Fibroblast of gingiva (primary cell): Measurements from ENCODE around the gene TNFRSF14.
"Not testable (repeated sequence)": the region's sequence is repeated elsewhere in the genome, so short reads cannot be mapped to it uniquely, and the experiment has no call there.

Experiments used
- DNase-seq: peaks from one replicate; pipeline ENCODE4 v3.0.0-alpha.2; 2011; ENCODE audit warnings: low read depth

The TNFRSF14 gene

GRCh38 chr1:2567083-2567679 lies 11.0 kb downstream of the TNFRSF14 start:
- DNase-seq, result no peak

- DNase-seq, result not testable (repeated sequence)
Measured at GRCh38 chr1:2568187-2568816, 12.1 kb downstream of the TNFRSF14 start.

- no peak for DNase-seq
Measured at GRCh38 chr1:2569060-2569459, 12.9 kb downstream of the TNFRSF14 start.

GRCh38 chr1:2569703-2570102 lies 13.5 kb downstream of the TNFRSF14 start:
- DNase-seq, result not testable (repeated sequence)

GRCh38 chr1:2570332-2570731 lies 14.2 kb downstream of the TNFRSF14 start:
- DNase-seq, result no peak

- DNase-seq, result no peak
Measured at GRCh38 chr1:2571348-2571747, 15.2 kb downstream of the TNFRSF14 start.

GRCh38 chr1:2573250-2573920 lies 17.2 kb downstream of the TNFRSF14 start:
- DNase-seq, result no peak

- no peak for DNase-seq
Measured at GRCh38 chr1:2574350-2574749, 18.2 kb downstream of the TNFRSF14 start.

GRCh38 chr1:2575801-2576663 lies 19.9 kb downstream of the TNFRSF14 start:
- no peak for DNase-seq

GRCh38 chr1:2577565-2578075 lies 21.4 kb downstream of the TNFRSF14 start:
- not testable (repeated sequence) for DNase-seq

GRCh38 chr1:2578758-2579118 lies 22.6 kb downstream of the TNFRSF14 start:
- DNase-seq, result no peak

GRCh38 chr1:2580691-2581090 lies 24.5 kb downstream of the TNFRSF14 start:
- no peak for DNase-seq

- no peak for DNase-seq
Measured at GRCh38 chr1:2582391-2582790, 26.2 kb downstream of the TNFRSF14 start.

GRCh38 chr1:2583331-2583791 lies 27.2 kb downstream of the TNFRSF14 start:
- DNase-seq, result no peak

GRCh38 chr1:2583871-2584351 lies 27.7 kb downstream of the TNFRSF14 start:
- no peak for DNase-seq

GRCh38 chr1:2584686-2585317 lies 28.6 kb downstream of the TNFRSF14 start:
- DNase-seq, result no peak

GRCh38 chr1:2585318-2586092 lies 29.3 kb downstream of the TNFRSF14 start:
- DNase-seq, result peak; percentile 38

- DNase-seq, result peak; percentile 100
Measured at GRCh38 chr1:2586154-2587070, 30.2 kb downstream of the TNFRSF14 start, which contains the start of gene PRXL2B. PRXL2B (plus strand) TSS chr1:2586777; CDS start chr1:2586886, 109 bp downstream.

- DNase-seq, result peak; percentile 10
Measured at GRCh38 chr1:2587071-2587859, 31.1 kb downstream of the TNFRSF14 start.
